B cell (primary cell): Measurements from ENCODE around the gene ARL14EP. TPM values are rescaled to one million over a fixed set of nuclear protein-coding genes. Genes with fewer than 3 reads are reported as not detected.

Source experiments
- ATAC-seq: fragments of 200-7000 bp; cut with Tn5 transposase; one replicate; pipeline ENCODE4 v1.10.0; 2021; ENCODE audit warnings: low read depth, mild to moderate bottlenecking, moderate number of reproducible peaks, moderate library complexity
- CTCF ChIA-PET: fragments of 350-600 bp; sonication (Branson Sonifier 250); formaldehyde crosslinking; loops from one replicate; lab custom pipeline; 2021; ENCODE audit warnings: antibody characterized with exemption, inconsistent platforms; lab: Charles Lee
- POLR2A ChIA-PET: fragments of 350-600 bp; sonication (Branson Sonifier 250); formaldehyde crosslinking; loops from one replicate; lab custom pipeline; 2021; ENCODE audit warnings: antibody characterized with exemption; lab: Charles Lee
- DNase-seq: peaks from one replicate; pipeline ENCODE4 v3.0.0; 2013
- H2AFZ ChIP-seq: 2 replicates; pipeline ENCODE4 v1.6.1; 2012; ENCODE audit warnings: mild to moderate bottlenecking, low read depth, low read length; ENCODE audit not compliant: insufficient read depth, poor library complexity, severe bottlenecking
- H3K27ac ChIP-seq, 2 donors: 1 replicate in 1 of 2; 2 replicates in 1 of 2; pipeline ENCODE4 v1.5.1; 2012 to 2013; ENCODE audit warnings: low read length in 2 of 2, mild to moderate bottlenecking in 2 of 2, moderate library complexity in 1 of 2
- H3K27me3 ChIP-seq, 4 experiments: fragments of 200-600 bp in 1 of 4; sonication (generic) in 1 of 4; replicated peaks in 1 of 4; 1 replicate in 2 of 4; 2 replicates in 2 of 4; pipeline versions ENCODE4 v1.6.1 to v1.7.0; 2013 to 2016; ENCODE audit warnings: low read length in 3 of 4, mild to moderate bottlenecking in 2 of 4, mixed read lengths in 1 of 4, moderate library complexity in 1 of 4; ENCODE audit not compliant: insufficient read depth in 4 of 4, control insufficient read depth in 3 of 4; ENCODE audit errors: control extremely low read depth in 1 of 4
- H3K36me3 ChIP-seq, 2 experiments: replicated peaks in 1 of 2; 1 replicate in 1 of 2; 2 replicates in 1 of 2; pipeline versions ENCODE4 v1.6.1 to v1.7.1; 2013; ENCODE audit warnings: low read length in 1 of 2; ENCODE audit not compliant: insufficient read depth in 2 of 2, control insufficient read depth in 1 of 2; ENCODE audit errors: control extremely low read depth in 1 of 2, extremely low read depth in 1 of 2
- H3K4me1 ChIP-seq, 2 donors: fragments of 200-600 bp in 1 of 2; sonication (generic) in 1 of 2; 1 replicate in 1 of 2; 2 replicates in 1 of 2; pipeline versions ENCODE4 v1.5.1 to v1.6.1; 2013 to 2017; ENCODE audit warnings: low read length in 2 of 2; ENCODE audit not compliant: control insufficient read depth in 2 of 2, insufficient read depth in 2 of 2
- H3K4me2 ChIP-seq: replicated peaks from 2 replicates; pipeline ENCODE3; 2012; ENCODE audit warnings: mild to moderate bottlenecking, low read depth, low read length; ENCODE audit not compliant: poor library complexity, severe bottlenecking
- H3K4me3 ChIP-seq, 5 experiments: fragments of 200-600 bp in 1 of 5; sonication (generic) in 1 of 5; 1 replicate in 3 of 5; 2 replicates in 2 of 5; pipeline versions ENCODE4 v1.5.1 to v1.7.0; 2011 to 2016; ENCODE audit warnings: low read length in 4 of 5, mild to moderate bottlenecking in 4 of 5, low read depth in 2 of 5, control low read depth in 1 of 5, moderate library complexity in 1 of 5; ENCODE audit not compliant: insufficient read depth in 1 of 5; ENCODE audit errors: control extremely low read depth in 1 of 5, extremely low read depth in 1 of 5
- H3K79me2 ChIP-seq: fragments of 200-600 bp; sonication (generic); one replicate; pipeline ENCODE4 v1.6.0; 2016; ENCODE audit warnings: low read length; ENCODE audit not compliant: control insufficient read depth, insufficient read depth
- H3K9ac ChIP-seq: fragments of 200-600 bp; sonication (generic); 2 replicates; pipeline ENCODE4 v1.6.1; 2017; ENCODE audit warnings: mild to moderate bottlenecking, low read length, moderate library complexity
- H3K9me3 ChIP-seq, 3 donors: one replicate each; pipeline versions ENCODE4 v1.6.1 to v1.7.1; 2013; ENCODE audit warnings: low read length in 2 of 3; ENCODE audit not compliant: control insufficient read depth in 2 of 3, insufficient read depth in 1 of 3; ENCODE audit errors: control extremely low read depth in 1 of 3
- H4K20me1 ChIP-seq: 2 replicates; pipeline ENCODE4 v1.6.0; 2012; ENCODE audit warnings: mild to moderate bottlenecking, low read length; ENCODE audit not compliant: insufficient read depth, control insufficient read depth, poor library complexity, severe bottlenecking
- H3K27ac Mint-ChIP-seq: one replicate; pipeline ENCODE4 v1.8.0; 2021; ENCODE audit warnings: mixed read lengths
- H3K27me3 Mint-ChIP-seq: one replicate; pipeline ENCODE4 v1.8.0; 2021; ENCODE audit warnings: mixed read lengths
- H3K4me1 Mint-ChIP-seq: one replicate; pipeline ENCODE4 v1.8.0; 2021; ENCODE audit warnings: mixed read lengths
- H3K4me3 Mint-ChIP-seq: one replicate; pipeline ENCODE4 v1.8.0; 2021; ENCODE audit warnings: mixed read lengths
- H3K9me3 Mint-ChIP-seq: one replicate; pipeline ENCODE4 v1.8.0; 2022; ENCODE audit warnings: mixed read lengths; ENCODE audit not compliant: insufficient read depth
- CTCF ChIP-seq: fragments of 200-600 bp; IDR thresholded peaks from one replicate; pipeline ENCODE4 v1.8.0; 2022; ENCODE audit warnings: antibody characterized with exemption, mild to moderate bottlenecking
- EZH2 ChIP-seq: IDR thresholded peaks from 2 replicates; pipeline ENCODE4 v1.6.1; 2012; ENCODE audit warnings: borderline replicate concordance, low read depth, mild to moderate bottlenecking, moderate library complexity, low read length; ENCODE audit not compliant: insufficient read depth, poor library complexity, severe bottlenecking
- WGBS: methylation state at CpG from one replicate; pipeline ENCODE4 v1.1.5; 2013; ENCODE audit warnings: missing lambda C conversion rate; ENCODE audit not compliant: insufficient coverage; 5-methylcytosine and 5-hydroxymethylcytosine counted together
- intact Hi-C: fragments of 100-400 bp; cut with micrococcal nuclease; formaldehyde crosslinking; loops from one replicate; pipeline ENCODE4 v1.10.0; 2022
- polyA plus RNA-seq: library from polyadenylated mRNA; depleted of rRNA; stranded (reverse); fragments of >200 nt; gene quantifications from 2 replicates; pipeline ENCODE4 v1.2.3, GENCODE V29; 2012
- total RNA-seq, 2 donors: library from RNA; stranded (reverse); fragments of 120-200 nt in 1 of 2; gene quantifications; 1 replicate in 1 of 2; 2 replicates in 1 of 2; pipeline versions ENCODE4 v1.2.3 to v1.2.4, GENCODE V29; 2013 to 2022

ARL14EP gene
- total and polyA plus RNA-seq, 2 donors (not counting 1 experiment from before 2014, with no cell fraction given), result 19.9 to 47.3 TPM

- H3K27me3 ChIP-seq, result no peaks in the 10 kb centered on the region
- H3K36me3 ChIP-seq, result no peaks in the 10 kb centered on the region
- peaks cover 26% of the 10 kb centered on the region for H3K27me3 Mint-ChIP-seq
- TF ChIP-seq CTCF, result no peak
- TF ChIP-seq EZH2, result no peak
- H4K20me1 ChIP-seq, result no peaks in the 10 kb centered on the region
- WGBS, result 100% methylated on average over 2 of the region's 4 CpGs
- CTCF ChIA-PET, result no interaction called here
- H3K9me3 Mint-ChIP-seq, result no peaks in the 10 kb centered on the region
- H3K4me3 ChIP-seq, result no peak overlapping the region
- no peak overlapping the region for H3K27ac Mint-ChIP-seq
- H3K27ac ChIP-seq, result no peak overlapping the region
- POLR2A ChIA-PET, result no interaction called here
- H3K4me3 Mint-ChIP-seq, result no peak overlapping the region
- H2AFZ ChIP-seq, result no peak overlapping the region
- H3K9me3 ChIP-seq, result peaks cover 0 to 4% (median 4%) of the 10 kb centered on the region in 3 donors
- H3K4me1 ChIP-seq, result no peaks in the 10 kb centered on the region
- peaks cover 3% of the 10 kb centered on the region for H3K4me1 Mint-ChIP-seq
- H3K79me2 ChIP-seq, result no peaks in the 10 kb centered on the region
- no peak for ATAC-seq
- no peak overlapping the region for H3K9ac ChIP-seq
- intact Hi-C loops, result no loop called here
- no peak overlapping the region for H3K4me2 ChIP-seq
- no peak for DNase-seq
Measured at GRCh38 chr11:30356391-30356790, 33.5 kb downstream of the ARL14EP start.

- Histone ChIP-seq H3K4me1 (no peaks in the 10 kb centered on the region), H3K27ac (no peak overlapping the region), H4K20me1 (no peaks in the 10 kb centered on the region), H3K4me3 (no peak overlapping the region), H3K4me2 (no peak overlapping the region), H3K79me2 (no peaks in the 10 kb centered on the region), H3K9me3 (peaks cover 0 to 4% (median 4%) of the 10 kb centered on the region in 3 donors), H3K36me3 (no peaks in the 10 kb centered on the region), H3K27me3 (no peaks in the 10 kb centered on the region), H3K9ac (no peak overlapping the region), H2AFZ (no peak overlapping the region)
- ATAC-seq, result no peak
- peaks cover 3% of the 10 kb centered on the region for H3K4me1 Mint-ChIP-seq
- DNase-seq, result no peak
- intact Hi-C loops, result no loop called here
- peaks cover 21% of the 10 kb centered on the region for H3K27me3 Mint-ChIP-seq
- H3K9me3 Mint-ChIP-seq, result no peaks in the 10 kb centered on the region
- no peak overlapping the region for H3K4me3 Mint-ChIP-seq
- TF ChIP-seq EZH2 (no peak), CTCF (no peak)
- H3K27ac Mint-ChIP-seq, result no peak overlapping the region
- ChIA-PET POLR2A (no interaction called here), CTCF (no interaction called here)
- WGBS, result no CpG with 5 or more reads among the region's 1 CpG
Measured at GRCh38 chr11:30357872-30358271, 35.0 kb downstream of the ARL14EP start.
